RPMI8226 (cell line): ENCODE results near the gene DCP2.

ENCODE experiments used
- DNase-seq: peaks from one replicate; pipeline ENCODE4 v3.0.0-alpha.2; 2015

The DCP2 gene

GRCh38 chr5:113022661-113023060, 46.1 kb downstream of the DCP2 start:
- no peak for DNase-seq

- no peak for DNase-seq
These were observed 47.6 kb downstream of the DCP2 start for GRCh38 chr5:113024076-113024697.

- DNase-seq, result no peak
These were observed 49.0 kb downstream of the DCP2 start for GRCh38 chr5:113025596-113025995.

GRCh38 chr5:113026211-113026610, 49.6 kb downstream of the DCP2 start:
- DNase-seq, result no peak

GRCh38 chr5:113027015-113027414, 50.4 kb downstream of the DCP2 start:
- no peak for DNase-seq

- no peak for DNase-seq
These were observed 50.8 kb downstream of the DCP2 start for GRCh38 chr5:113027431-113027830.

- no peak for DNase-seq
These were observed 53.0 kb downstream of the DCP2 start for GRCh38 chr5:113029614-113030013.

DNA sequence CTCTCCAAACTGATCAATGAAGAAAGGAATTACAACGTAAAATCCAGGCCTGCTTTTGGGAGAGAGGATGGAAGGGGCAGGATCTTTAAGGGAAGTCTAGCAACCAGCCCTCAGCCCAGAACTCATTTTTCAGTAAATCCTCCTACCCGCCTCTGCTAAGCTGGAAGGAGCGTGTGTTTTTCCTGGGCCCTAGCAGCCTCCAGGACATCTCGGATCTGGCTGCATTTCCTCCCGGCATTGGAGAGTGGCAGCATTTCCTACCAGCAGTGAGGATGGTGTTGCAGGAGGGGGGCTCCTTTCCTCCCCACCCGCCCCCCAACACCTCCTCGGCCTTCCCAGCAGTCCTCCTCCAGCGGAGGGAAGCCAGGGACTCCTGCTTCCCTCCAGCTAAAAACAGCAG, 54.5 kb downstream of the DCP2 start:
- no peak for DNase-seq

DNA sequence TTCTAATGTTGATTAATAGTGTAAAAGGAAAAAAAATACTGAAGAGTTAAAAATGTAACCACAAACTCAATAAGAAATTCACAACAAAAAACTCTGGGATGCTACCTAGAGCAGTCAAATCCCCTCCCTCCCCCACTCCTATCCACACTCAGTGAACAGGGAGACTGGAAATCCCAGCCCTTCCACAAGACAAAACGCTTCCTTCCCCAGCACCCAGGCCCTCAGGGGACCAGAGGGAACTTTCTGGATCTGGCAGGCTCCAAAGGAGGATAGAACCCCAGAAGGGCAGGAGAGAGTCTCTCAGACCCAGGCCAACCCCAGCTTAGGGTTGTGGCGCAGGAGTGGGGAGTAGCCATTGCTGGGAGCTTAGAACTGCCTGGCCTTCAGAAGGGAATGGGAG, 55.0 kb downstream of the DCP2 start:
- DNase-seq, result no peak

DNA sequence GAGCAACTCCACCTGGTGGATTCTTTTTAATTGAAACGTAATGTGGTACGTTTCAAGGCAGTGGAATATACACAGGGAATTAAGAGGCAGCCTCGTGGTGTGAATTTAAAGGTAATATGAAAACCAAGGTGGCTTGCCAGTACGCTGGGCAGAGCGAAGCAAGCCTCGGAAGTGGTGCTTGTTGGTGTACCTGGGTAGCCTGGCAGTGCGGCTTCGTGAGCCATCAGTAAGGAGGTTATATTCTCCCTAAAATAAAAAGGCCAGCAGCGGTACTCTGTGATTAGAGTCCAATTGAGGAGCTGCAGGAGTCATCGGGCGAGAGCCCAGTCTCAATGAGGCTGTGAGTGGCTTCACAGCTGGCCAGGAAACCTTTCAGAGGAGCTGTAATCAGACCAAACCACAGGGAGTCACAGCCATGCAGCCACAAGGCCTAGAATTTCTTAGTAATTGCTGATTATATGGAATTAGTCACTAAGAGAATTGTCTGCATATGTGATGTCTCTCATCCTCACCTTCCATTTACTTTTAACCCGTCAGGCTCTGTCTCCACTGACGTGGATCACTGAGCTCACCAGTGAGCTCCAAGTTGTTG, 57.7 kb downstream of the DCP2 start:
- no peak for DNase-seq

DNA sequence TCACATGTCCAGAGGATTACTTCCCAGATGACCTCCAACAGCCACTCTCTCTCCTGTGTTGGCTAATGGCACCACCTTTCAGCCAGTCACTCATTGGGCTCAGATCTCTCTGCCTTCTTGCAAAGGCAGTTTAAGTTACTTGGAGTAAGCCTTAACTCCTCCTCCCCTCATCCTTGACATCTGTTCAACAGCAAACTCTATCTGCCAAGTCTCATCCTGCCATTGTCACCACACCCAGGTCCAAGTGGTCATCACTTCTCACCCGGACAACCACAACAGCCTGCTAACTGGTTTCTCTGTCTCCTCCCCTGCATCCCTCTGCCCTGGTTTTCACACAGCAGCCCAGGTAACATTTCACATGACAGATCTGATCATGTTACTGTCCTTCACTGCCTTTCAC, 58.5 kb downstream of the DCP2 start:
- no peak for DNase-seq

DNA sequence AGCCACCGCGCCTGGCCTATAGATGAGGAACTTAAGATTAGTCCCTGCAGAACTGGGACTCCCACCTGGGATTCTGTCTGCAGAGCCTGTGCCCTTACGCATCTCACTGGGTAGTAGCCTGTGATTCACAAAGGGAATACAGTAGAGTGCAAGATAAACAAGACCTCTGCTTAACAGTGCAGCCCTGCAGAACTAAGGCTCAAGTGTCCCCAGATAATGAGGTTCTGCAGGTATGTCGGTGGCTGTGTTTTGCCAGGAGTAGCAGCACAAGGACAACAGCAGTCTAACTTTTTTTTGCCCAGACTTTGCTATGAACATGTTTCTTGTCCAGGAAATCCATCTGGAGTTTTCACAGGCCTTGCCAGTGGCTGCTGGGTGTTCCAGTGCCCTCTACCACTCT, 59.7 kb downstream of the DCP2 start:
- no peak for DNase-seq

DNA sequence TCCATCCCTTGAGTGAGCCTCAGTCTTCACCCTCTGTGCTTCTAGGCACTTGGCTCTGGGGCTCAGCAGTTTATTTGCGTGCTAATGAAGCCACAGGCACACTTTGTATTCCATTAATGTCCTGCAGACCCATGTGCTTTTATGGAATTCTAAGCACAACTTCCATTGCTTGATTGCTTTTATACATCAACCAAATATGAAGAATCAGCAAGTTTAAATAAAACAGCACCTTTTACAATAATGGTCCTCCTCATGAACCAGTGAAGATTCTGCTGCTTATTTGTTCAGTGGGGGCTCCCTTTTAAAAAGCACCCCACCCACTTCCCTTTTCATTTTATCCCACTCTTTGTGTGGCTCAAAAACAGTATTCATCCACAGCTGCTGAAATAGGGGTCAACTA, 60.2 kb downstream of the DCP2 start:
- no peak for DNase-seq

GRCh38 chr5:113038136-113038535, 61.5 kb downstream of the DCP2 start:
- DNase-seq, result no peak

DNA sequence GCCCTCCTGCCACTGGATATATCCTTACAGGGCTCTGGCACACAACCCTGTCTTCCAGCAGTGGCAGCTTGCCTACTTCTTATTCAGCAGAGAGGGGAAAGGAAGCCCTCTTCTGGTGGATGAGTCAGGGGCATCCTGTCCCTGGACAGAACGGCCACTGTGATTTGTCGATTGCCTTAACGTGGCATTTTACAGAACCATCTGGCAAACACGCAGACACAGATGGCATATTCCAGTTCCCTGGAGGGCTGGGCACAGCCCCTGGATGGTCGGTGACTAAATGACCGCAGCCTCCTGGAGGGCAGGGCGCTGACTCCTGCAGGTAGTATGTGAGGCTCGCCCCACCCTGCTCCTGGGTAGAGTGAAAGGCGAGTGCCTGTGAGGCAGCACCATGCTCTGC, 62.1 kb downstream of the DCP2 start:
- no peak for DNase-seq

- DNase-seq, result no peak
These were observed 62.8 kb downstream of the DCP2 start for GRCh38 chr5:113039229-113039933.

- no peak for DNase-seq
These were observed 63.3 kb downstream of the DCP2 start for GRCh38 chr5:113039934-113040285.

GRCh38 chr5:113040672-113041260, 64.2 kb downstream of the DCP2 start:
- DNase-seq, result no peak

GRCh38 chr5:113042491-113043243, 66.1 kb downstream of the DCP2 start:
- no peak for DNase-seq

- no peak for DNase-seq
These were observed 66.9 kb downstream of the DCP2 start for GRCh38 chr5:113043491-113043931.

DNA sequence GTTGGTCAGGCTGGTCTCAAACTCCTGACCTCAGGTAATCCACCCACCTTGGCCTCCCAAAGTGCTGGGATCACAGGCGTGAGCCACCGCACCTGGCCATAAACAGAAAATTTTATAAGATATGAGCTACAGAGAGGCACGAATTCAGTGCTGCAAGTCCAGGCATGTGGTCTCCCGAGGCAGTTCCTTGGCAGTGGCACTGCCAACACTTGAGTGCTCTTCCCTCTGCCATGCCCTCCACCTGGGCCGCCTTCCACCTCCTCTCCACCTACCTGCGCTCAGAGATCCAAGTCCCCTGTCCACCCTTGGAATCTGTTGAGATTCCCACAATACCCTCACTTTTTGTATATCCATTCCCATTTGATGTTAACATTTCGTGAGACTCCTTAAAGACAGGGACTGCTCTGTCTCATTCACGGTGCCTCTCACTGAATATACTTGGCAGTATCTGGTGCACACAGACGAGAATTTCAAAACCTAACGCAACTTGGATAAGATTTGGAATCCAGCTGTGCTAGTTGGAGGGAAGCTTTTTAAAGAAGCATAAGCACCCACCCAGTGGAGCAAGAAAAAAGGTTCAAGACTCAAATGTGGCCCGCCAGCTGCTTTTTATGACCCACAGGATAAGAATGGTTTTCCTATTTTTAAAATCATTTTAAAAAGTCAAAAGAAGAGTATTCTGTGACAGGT, 68.3 kb downstream of the DCP2 start:
- DNase-seq, result no peak

- no peak for DNase-seq
These were observed 70.6 kb downstream of the DCP2 start for GRCh38 chr5:113047234-113047633.
